HG02970 (cell line): ENCODE results near the gene NELFCD.
"Not testable (repeated sequence)": the region's sequence is repeated elsewhere in the genome, so short reads cannot be mapped to it uniquely, and the experiment has no call there.

Experiments
- ATAC-seq: cut with Tn5 transposase; IDR thresholded peaks from one replicate; pipeline ENCODE4 v1.9.1; 2021; ENCODE audit warnings: mild to moderate bottlenecking, moderate library complexity, moderate number of reproducible peaks; ENCODE audit not compliant: unreplicated experiment, low FRiP score

Gene NELFCD

GRCh38 chr20:59023616-59024015, 42.6 kb downstream of the NELFCD start:
- no peak for ATAC-seq

- no peak for ATAC-seq
Observed at GRCh38 chr20:59024111-59024530, 43.1 kb downstream of the NELFCD start.

DNA sequence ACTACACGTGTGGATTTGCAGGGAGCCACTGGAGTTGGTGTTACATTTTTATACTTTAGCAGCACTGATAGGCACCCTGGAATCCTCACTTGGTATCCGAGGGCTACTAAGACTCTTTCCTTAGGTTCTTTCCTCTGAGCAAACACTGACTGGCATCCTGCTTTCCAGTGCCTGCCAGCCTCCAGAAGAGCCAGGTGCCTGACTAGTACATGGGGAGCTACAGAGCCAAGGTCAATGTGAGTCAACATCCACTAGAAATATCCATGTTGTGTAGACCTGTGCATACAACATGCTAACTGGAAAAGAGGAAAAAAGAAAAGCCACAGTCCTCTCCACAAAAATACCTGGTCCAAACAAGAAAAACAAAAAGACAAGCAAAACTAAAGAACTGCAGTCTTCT, 44.0 kb downstream of the NELFCD start:
- ATAC-seq: no peak

DNA sequence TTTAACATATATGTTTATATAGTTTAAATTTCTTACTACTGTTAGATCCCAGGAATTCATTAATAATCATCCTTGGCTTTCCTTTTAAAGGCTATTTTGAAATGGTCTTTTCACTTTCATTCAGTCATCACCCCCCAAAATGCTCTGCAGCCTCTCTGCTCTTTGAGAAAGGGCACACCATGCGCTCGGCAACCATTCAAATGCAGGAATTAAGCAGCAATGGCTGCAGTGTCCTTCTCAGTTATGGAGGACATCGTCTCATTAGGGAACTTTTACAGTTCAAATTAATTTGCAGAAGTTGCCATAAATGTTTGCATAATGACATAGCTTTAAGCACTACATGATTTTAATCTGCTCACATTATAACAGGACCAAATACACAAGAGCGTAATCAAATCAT, 44.5 kb downstream of the NELFCD start:
- no peak for ATAC-seq

- ATAC-seq: no peak
Observed at GRCh38 chr20:59026904-59027740, 46.1 kb downstream of the NELFCD start.

GRCh38 chr20:59027741-59028320, 46.8 kb downstream of the NELFCD start:
- ATAC-seq: no peak

GRCh38 chr20:59028812-59029211, 47.8 kb downstream of the NELFCD start:
- ATAC-seq: no peak

- ATAC-seq: no peak
Observed at GRCh38 chr20:59030911-59031563, 50.0 kb downstream of the NELFCD start.

DNA sequence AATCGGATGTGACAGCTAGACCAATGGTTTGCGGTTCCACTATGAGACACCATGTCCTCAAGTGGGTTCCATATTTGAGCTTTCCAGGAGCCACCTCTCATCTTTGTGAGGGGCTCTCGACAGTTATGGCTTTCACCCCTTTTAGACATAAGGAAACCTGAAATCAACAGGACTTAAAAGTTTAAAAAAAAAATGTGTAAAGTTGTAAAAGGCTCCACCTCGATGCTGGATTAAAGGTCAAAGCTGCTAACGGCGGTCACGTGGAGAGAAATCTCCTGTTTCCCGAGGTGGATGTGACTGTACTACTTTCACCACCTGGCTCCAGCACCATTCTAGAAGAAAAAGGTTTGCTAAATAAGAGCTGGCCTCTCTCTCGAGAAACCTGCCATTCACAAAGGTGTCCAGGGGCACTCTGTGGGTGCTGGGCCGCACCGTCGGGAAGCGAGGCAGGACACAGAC, 50.5 kb downstream of the NELFCD start:
- ATAC-seq: peak; percentile 11

- ATAC-seq: peak; percentile 97
Observed at GRCh38 chr20:59032023-59032712, 51.1 kb downstream of the NELFCD start, which contains the start of gene ATP5F1E. Gene ATP5F1E (minus strand): TSS chr20:59032335. CDS start chr20:59032251, 84 bp downstream.

DNA sequence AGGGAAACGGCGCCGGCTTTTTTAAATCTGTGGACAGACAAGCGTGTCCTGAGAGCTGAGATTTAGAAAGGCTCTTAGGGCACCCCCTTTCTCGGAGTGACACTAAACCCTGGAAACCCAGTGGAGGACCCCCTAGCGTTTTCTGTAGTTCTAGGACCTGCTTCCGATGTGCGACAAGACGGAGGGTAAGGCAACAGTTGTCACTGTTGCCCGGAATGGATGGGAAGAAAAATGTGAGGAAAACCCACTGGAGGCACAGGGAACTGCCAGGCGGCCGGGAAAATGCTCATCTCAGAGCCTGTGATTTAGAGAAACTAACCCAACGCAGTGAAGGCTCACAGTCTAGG, 51.6 kb downstream of the NELFCD start:
- peak; percentile 0 for ATAC-seq

- no peak for ATAC-seq
Observed at GRCh38 chr20:59033093-59033492, 52.0 kb downstream of the NELFCD start.

DNA sequence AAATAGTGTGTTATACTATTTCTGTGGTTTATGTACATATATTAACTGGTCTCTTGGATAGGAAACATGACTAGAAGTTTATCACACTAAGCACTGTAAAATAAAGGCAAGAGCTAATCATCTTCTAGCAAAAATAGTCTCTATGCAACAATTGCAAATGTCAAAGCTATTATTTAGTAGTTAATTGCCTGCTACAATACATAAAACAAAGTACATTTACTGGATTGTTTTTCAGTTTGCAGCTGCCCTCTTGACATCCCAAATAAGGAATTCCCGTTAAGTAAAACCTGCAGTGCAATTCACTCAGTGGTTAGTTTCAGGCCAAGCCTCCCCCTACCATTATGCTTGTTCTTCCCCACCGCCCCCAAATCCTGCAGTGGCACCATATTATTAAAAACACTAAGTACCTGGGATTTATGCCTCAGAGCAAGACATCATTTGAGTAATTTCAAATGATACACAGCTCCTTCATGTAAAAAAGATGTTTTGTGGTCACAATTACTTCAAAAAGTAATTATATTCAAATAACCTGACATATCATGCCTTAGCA, 52.6 kb downstream of the NELFCD start:
- ATAC-seq: no peak

DNA sequence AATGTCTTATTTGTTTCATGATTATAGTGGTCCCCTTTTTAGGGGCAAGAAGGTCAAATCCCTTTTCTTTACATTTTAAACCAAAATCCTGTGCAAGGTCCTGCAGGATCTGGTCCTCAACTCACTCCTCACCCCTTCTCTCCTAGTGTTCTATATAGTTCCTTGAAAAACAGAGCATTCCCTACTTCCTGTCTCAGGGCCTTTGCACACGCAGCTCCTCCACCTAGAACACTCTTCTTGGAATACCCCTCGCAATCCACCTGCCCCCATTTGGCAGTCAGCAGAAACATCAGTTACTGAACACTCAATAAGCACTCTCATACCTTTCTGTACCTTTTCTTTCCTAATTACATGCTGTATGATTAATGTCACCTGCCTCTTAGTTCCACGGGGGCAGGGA, 54.3 kb downstream of the NELFCD start:
- no peak for ATAC-seq

DNA sequence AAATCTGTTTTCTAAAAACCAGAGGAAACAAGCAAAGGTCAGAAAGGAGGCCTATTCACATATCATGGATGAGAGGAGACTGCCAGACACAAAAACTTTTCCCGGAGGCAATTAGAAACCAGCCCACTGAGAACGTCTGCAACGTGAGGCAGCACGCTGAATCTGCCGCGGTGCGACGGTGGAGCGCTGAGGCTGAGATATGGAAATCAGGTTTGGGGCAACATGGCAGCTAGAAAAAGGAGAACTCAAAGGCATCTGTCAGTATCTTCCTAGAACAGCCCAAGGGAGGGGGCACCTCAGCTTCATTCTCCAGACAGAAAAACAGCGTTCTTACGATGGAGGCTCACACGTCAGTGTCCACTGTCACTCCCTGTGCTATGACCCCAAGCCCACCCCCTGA, 56.3 kb downstream of the NELFCD start:
- no peak for ATAC-seq

DNA sequence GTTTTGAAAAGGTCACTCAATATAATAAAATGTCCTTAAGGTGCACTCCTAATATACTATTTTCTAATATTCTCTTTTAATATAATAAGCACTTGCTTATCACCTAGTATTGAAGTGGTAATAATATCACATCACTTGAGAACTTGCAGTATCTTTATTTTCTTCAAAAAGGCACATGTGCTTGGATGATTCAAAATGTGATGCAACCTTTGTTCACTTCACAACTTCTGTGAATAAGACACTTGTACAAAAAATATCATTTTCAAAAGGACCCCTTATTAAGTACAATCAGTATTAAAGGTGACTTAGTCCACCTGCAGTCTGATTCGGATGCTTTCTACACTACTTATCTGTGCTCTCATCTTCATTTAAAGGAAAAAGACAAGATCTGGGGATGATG, 58.2 kb downstream of the NELFCD start:
- no peak for ATAC-seq

DNA sequence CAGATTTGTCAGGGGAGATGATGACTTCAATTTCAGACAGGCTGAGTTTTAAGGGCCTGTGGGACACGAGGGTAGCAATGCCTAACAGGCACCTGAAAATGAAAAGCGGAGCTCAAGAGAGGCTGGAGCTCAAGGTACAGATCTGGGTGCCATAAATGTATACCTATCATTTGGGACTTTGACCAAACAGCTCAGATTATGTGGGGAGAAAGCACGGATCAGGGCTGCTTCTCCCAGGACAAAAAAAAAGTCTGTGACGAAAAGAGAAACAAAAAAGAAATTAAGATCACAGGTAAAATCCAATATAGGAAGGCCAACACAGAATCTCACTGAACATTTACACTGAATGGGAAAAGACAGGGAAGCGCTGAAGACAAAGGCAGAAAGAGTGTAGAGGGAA, 59.6 kb downstream of the NELFCD start:
- no peak for ATAC-seq

- ATAC-seq: not testable (repeated sequence)
Observed at GRCh38 chr20:59041487-59041886, 60.4 kb downstream of the NELFCD start.

DNA sequence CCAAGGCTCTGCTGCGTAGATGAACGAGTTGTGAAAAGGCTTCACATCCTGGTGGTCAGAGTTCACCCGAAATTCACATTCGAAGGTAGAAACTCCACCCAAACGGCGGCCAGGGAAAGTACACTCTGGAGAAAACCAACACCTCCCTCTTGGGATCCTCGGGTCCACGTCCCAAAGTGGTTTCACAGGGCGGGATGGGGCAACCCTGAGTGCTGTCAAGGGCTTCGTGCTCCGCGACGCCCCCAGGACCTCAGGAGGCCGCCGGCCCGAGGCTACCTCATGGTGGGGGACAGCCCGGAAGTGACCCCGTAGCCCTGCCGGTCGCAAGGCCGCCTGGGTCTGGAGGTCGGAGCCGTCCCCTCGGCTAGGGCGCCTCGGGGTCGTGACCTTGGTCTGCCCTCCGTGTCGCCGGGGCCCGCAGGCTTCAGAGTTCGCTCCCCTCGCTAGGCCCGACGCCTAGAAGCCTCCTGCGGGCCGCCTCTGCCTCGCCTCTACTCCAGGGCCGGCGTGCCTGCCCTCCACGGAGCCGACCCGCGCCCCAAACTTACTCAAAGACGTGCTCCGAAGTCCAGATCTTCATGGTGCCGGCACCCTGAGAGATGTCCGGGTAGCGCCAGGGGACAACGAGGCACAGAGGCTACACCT, 61.2 kb downstream of the NELFCD start, which contains the start of gene PRELID3B:
Gene PRELID3B (minus strand): TSS at position 636 of the 645 bp plus-strand sequence. CDS start 56 bp downstream, at position 580.
- peak; percentile 31 for ATAC-seq
